ENCODE data around the gene KRTAP9-7.
"Not testable (repeated sequence)": the region's sequence is repeated elsewhere in the genome, so short reads cannot be mapped to it uniquely, and the experiment has no call there.

The KRTAP9-7 gene

DNA sequence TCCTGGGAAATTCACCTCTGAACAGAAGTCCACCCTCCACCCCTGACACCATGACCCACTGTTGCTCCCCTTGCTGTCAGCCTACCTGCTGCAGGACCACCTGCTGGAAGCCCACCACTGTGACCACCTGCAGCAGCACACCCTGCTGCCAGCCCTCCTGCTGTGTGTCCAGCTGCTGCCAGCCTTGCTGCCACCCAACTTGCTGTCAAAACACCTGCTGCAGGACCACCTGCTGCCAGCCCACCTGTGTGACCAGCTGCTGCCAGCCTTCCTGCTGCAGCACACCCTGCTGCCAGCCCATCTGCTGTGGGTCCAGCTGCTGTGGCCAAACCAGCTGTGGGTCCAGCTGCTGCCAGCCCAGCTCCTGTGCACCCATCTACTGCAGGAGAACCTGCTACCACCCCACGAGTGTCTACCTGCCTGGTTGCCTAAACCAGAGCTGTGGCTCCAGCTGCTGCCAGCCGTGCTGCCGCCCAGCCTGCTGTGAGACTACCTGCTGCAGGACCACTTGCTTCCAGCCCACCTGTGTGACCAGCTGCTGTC lies at the start of gene KRTAP9-7:
Gene KRTAP9-7, plus strand, starts transcription at position 51 of the 543 bp plus-strand sequence. Its CDS starts 0 bp downstream, at position 51.
- not testable (repeated sequence) for H3K9me3 Mint-ChIP-seq; H3K27ac Mint-ChIP-seq; H3K4me1 Mint-ChIP-seq; DNase-seq; H3K36me3 Mint-ChIP-seq (ENCODE audit: low read depth); H3K4me3 Mint-ChIP-seq
- H3K27me3 Mint-ChIP-seq (ENCODE audit: low read depth, poor library complexity) = peaks cover 16% of the 10 kb centered on the region

GRCh38 chr17:41226051-41226450 lies 49.4 kb upstream of the KRTAP9-7 start:
- Mint-ChIP-seq H3K36me3 (ENCODE audit: low read depth) (no peaks in the 10 kb centered on the region), H3K9me3 (peaks cover 2% of the 10 kb centered on the region), H3K4me3 (no peak overlapping the region), H3K27me3 (ENCODE audit: low read depth, poor library complexity) (peaks cover 24% of the 10 kb centered on the region), H3K27ac (no peak overlapping the region), H3K4me1 (no peaks in the 10 kb centered on the region)
- TF ChIP-seq, protein P1, sequence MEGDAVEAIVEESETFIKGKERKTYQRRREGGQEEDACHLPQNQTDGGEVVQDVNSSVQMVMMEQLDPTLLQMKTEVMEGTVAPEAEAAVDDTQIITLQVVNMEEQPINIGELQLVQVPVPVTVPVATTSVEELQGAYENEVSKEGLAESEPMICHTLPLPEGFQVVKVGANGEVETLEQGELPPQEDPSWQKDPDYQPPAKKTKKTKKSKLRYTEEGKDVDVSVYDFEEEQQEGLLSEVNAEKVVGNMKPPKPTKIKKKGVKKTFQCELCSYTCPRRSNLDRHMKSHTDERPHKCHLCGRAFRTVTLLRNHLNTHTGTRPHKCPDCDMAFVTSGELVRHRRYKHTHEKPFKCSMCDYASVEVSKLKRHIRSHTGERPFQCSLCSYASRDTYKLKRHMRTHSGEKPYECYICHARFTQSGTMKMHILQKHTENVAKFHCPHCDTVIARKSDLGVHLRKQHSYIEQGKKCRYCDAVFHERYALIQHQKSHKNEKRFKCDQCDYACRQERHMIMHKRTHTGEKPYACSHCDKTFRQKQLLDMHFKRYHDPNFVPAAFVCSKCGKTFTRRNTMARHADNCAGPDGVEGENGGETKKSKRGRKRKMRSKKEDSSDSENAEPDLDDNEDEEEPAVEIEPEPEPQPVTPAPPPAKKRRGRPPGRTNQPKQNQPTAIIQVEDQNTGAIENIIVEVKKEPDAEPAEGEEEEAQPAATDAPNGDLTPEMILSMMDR (IDR thresholded peaks at IDR 0.05) = no peak
- DNase-seq = no peak

- H3K9me3 Mint-ChIP-seq; H3K27ac Mint-ChIP-seq; DNase-seq; H3K36me3 Mint-ChIP-seq (ENCODE audit: low read depth); H3K4me3 Mint-ChIP-seq; H3K4me1 Mint-ChIP-seq: not testable (repeated sequence)
- peaks cover 24% of the 10 kb centered on the region for H3K27me3 Mint-ChIP-seq (ENCODE audit: low read depth, poor library complexity)
These were observed 48.9 kb upstream of the KRTAP9-7 start, which contains the start of gene KRTAP9-2 for GRCh38 chr17:41226598-41227095. TSS of gene KRTAP9-2 (plus strand) at chr17:41226648. CDS start at chr17:41226655, 7 bp downstream.

DNA sequence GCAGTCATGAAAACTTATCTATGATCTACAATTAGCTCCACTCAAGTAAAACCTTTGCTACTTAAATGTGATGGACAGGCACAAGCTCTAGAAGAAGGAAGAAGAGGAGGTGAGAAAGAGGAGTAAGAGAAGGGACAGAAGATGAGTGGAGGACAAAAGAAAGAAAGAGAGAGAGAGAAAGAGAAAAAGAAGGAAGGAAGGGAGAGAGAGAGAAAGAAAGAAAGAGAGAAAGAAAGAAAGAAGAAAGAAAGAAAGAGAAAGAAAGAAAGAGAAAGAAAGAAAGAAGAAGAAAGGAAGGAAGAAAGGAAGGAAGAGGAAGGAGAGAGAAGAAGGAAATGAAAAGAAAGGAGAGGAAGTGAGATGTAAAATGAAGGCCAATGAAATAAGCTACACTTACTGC lies 45.4 kb upstream of the KRTAP9-7 start:
- H3K9me3 Mint-ChIP-seq = no peaks in the 10 kb centered on the region
- H3K4me3 Mint-ChIP-seq = no peak overlapping the region
- DNase-seq = no peak
- peaks cover 33% of the 10 kb centered on the region for H3K27me3 Mint-ChIP-seq (ENCODE audit: low read depth, poor library complexity)
- TF ChIP-seq, protein P1 (IDR thresholded peaks at IDR 0.05) = no peak
- H3K4me1 Mint-ChIP-seq = no peaks in the 10 kb centered on the region
- no peak overlapping the region for H3K27ac Mint-ChIP-seq
- H3K36me3 Mint-ChIP-seq (ENCODE audit: low read depth) = no peaks in the 10 kb centered on the region

- Mint-ChIP-seq H3K27me3 (ENCODE audit: low read depth, poor library complexity) (peaks cover 41% of the 10 kb centered on the region), H3K36me3 (ENCODE audit: low read depth) (no peaks in the 10 kb centered on the region), H3K9me3 (no peaks in the 10 kb centered on the region), H3K4me1 (no peaks in the 10 kb centered on the region), H3K4me3 (no peak overlapping the region), H3K27ac (no peak overlapping the region)
- no peak for DNase-seq
- TF ChIP-seq, protein P1 (IDR thresholded peaks at IDR 0.05) = no peak
These were observed 43.8 kb upstream of the KRTAP9-7 start for GRCh38 chr17:41231731-41232130.

- H3K27me3 Mint-ChIP-seq (ENCODE audit: low read depth, poor library complexity) = peaks cover 44% of the 10 kb centered on the region
- H3K4me1 Mint-ChIP-seq; H3K9me3 Mint-ChIP-seq; DNase-seq; H3K36me3 Mint-ChIP-seq (ENCODE audit: low read depth); H3K27ac Mint-ChIP-seq; H3K4me3 Mint-ChIP-seq: not testable (repeated sequence)
These were observed 42.9 kb upstream of the KRTAP9-7 start, which contains the start of gene KRTAP9-3 for GRCh38 chr17:41232399-41233105. TSS of gene KRTAP9-3 (plus strand) at chr17:41232449. CDS start at chr17:41232502, 53 bp downstream.

- H3K4me1 Mint-ChIP-seq; H3K4me3 Mint-ChIP-seq; H3K27ac Mint-ChIP-seq; DNase-seq; H3K36me3 Mint-ChIP-seq (ENCODE audit: low read depth): not testable (repeated sequence)
- peaks cover 12% of the 10 kb centered on the region for H3K9me3 Mint-ChIP-seq
- peaks cover 27% of the 10 kb centered on the region for H3K27me3 Mint-ChIP-seq (ENCODE audit: low read depth, poor library complexity)
These were observed 38.4 kb upstream of the KRTAP9-7 start for GRCh38 chr17:41237116-41237515.

DNA sequence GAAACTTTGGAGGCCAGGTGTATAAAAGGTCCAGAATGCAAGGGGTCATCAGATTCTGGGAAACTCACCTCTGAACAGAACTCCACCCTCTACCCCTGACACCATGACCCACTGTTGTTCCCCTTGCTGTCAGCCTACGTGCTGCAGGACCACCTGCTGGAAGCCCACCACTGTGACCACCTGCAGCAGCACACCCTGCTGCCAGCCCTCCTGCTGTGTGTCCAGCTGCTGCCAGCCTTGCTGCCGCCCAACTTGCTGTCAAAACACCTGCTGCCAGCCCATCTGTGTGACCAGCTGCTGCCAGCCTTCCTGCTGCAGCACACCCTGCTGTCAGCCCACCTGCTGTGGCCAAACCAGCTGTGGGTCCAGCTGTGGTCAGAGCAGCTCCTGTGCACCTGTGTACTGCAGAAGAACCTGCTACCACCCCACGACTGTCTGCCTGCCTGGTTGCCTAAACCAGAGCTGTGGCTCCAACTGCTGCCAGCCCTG lies 37.5 kb upstream of the KRTAP9-7 start, which contains the start of gene KRTAP9-8:
Gene KRTAP9-8, plus strand, starts transcription at position 51 of the 489 bp plus-strand sequence. Its CDS starts 53 bp downstream, at position 104.
- Mint-ChIP-seq H3K27me3 (ENCODE audit: low read depth, poor library complexity) (peaks cover 31% of the 10 kb centered on the region), H3K9me3 (peaks cover 12% of the 10 kb centered on the region)
- not testable (repeated sequence) for H3K27ac Mint-ChIP-seq; H3K36me3 Mint-ChIP-seq (ENCODE audit: low read depth); H3K4me3 Mint-ChIP-seq; H3K4me1 Mint-ChIP-seq; DNase-seq

DNA sequence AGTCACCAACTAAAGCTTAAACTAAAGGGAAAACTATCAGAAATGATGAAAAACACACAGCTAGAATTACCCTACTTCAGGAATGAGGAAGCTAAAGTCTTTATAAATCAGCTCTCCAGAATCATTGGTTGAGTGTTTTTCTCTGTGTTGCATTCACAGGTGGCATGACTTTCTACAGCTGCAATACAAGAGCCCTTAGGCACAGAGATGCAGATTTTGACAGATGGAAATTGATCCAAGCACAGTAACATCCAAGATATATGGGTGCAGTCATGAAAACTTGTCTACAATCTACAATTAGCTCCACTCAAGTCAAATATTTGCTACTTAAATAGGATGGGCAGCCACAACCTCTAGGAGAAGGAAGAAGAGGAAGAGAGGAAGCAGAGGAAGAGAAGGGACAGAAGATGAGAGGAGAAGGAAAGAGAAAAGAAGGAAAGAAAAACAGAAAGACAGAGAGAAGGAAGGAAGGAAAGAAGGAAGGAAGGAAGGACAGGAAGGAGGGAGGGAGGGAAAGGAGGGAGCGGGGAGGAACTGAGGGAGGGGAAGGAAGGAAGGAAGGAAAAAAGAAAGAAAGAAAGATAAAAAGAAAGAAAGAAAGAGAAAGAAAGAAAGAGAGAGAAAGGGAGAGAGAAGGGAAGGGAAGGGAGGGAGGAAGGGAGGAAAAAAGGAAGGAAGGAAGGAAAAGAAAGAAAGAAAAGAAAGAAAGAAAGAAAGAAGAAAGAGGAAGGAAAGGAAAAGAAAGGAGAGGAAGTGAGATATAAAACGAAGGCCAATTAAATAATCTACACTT lies 28.3 kb upstream of the KRTAP9-7 start:
- H3K27ac Mint-ChIP-seq; H3K4me1 Mint-ChIP-seq; H3K36me3 Mint-ChIP-seq (ENCODE audit: low read depth); H3K4me3 Mint-ChIP-seq; DNase-seq; H3K9me3 Mint-ChIP-seq: not testable (repeated sequence)
- peaks cover 64% of the 10 kb centered on the region for H3K27me3 Mint-ChIP-seq (ENCODE audit: low read depth, poor library complexity)

DNA sequence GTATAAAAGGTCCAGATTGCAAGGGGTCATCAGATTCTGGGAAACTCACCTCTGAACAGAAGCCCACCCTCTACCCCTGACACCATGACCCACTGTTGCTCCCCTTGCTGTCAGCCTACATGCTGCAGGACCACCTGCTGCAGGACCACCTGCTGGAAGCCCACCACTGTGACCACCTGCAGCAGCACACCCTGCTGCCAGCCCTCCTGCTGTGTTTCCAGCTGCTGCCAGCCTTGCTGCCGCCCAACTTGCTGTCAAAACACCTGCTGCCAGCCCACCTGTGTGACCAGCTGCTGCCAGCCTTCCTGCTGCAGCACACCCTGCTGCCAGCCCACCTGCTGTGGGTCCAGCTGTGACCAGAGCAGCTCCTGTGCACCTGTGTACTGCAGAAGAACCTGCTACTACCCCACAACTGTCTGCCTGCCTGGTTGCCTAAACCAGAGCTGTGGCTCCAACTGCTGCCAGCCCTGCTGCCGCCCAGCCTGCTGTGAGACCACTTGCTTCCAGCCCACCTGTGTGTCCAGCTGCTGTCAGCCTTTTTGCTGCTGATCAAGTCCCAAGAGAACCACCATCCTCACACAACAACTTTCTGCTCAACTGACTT lies 25.8 kb upstream of the KRTAP9-7 start, which contains the start of gene KRTAP9-4:
Gene KRTAP9-4, plus strand, starts transcription at position 51 of the 604 bp plus-strand sequence. Its CDS starts 34 bp downstream, at position 85.
- H3K9me3 Mint-ChIP-seq; H3K4me1 Mint-ChIP-seq; H3K4me3 Mint-ChIP-seq; H3K27ac Mint-ChIP-seq; H3K36me3 Mint-ChIP-seq (ENCODE audit: low read depth); DNase-seq: not testable (repeated sequence)
- peaks cover 72% of the 10 kb centered on the region for H3K27me3 Mint-ChIP-seq (ENCODE audit: low read depth, poor library complexity)

Measured in nephron progenitor cell (in vitro differentiated cells).